Measurements from ENCODE around the gene SIRT4.

GRCh38 chr12:120260607-120261006 lies 41.5 kb upstream of the SIRT4 start:
- TF ChIP-seq BHLHE40 (IDR thresholded peaks at IDR 0.05; ENCODE audit: borderline replicate concordance) (no peak), FOXM1 (IDR thresholded peaks at IDR 0.05; ENCODE audit: borderline replicate concordance) (no peak), ELF4 (IDR thresholded peaks at IDR 0.05) (no peak), FOXK2 (IDR thresholded peaks at IDR 0.05) (no peak), FOXA1 (IDR thresholded peaks at IDR 0.05) (no peak), SP1 (IDR thresholded peaks at IDR 0.05) (no peak), L3MBTL2 (conservative IDR thresholded peaks at IDR 0.05) (no peak), ARNT (IDR thresholded peaks at IDR 0.05) (no peak)

Data from HEK293T (cell line).